Measurements from ENCODE around the gene COL25A1.

- no peak for TF ChIP-seq CTCF (IDR thresholded peaks at IDR 0.05; ENCODE audit: low read depth, low read length)
- TF ChIP-seq MAX (IDR thresholded peaks at IDR 0.05; ENCODE audit: low read depth, low read length): no peak
- no peak for TF ChIP-seq MYC (IDR thresholded peaks at IDR 0.05; ENCODE audit: low read depth, low read length)
Observed at GRCh38 chr4:109169170-109169569, 133.3 kb downstream of the COL25A1 start.

All from NB4 (cell line).